Bronchial smooth muscle cell (primary cell): ENCODE results near the gene SMR3A. TPM values are rescaled to one million over a fixed set of nuclear protein-coding genes. Genes with fewer than 3 reads are reported as not detected.

Source experiments
- total RNA-seq: library from RNA; depleted of rRNA; stranded (reverse); fragments of >200 nt; gene quantifications from 2 replicates; pipeline ENCODE4 v1.2.1, GENCODE V29; 2014

SMR3A gene
- total RNA-seq: not detected in 2 replicates

GRCh38 chr4:70360460-70360859 is at the start of gene SMR3A:
TSS of gene SMR3A (plus strand) at chr4:70360760. CDS start at chr4:70362116, 1,356 bp downstream.

DNA sequence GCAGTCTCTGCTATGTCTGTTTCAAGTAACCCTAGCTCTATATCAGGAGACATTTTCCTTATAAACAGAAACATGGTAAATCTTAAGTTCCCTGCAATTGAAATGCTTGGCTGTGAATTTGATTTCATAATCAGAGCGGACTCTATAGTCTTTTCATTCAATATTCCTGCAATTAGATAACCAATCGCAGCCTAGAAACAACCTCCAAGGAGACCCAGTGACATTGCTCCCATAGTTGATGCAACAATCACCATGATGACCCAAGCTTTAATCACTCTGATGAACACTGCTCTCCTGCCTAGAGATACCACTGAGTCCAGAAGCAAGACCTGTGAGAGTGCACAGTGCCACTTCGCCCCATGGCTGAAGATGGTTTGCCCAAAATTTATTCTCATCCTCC is 25.9 kb upstream of the SMR3A start, which contains the start of gene CABS1:
CABS1 (plus strand) TSS at position 301 of the 400 bp plus-strand sequence; CDS start at position 360, 59 bp downstream.

GRCh38 chr4:70382691-70383181 is 22.2 kb downstream of the SMR3A start, which contains the start of gene SMR3B:
TSS of gene SMR3B (plus strand) at chr4:70383131. CDS start at chr4:70384511, 1,380 bp downstream.

DNA sequence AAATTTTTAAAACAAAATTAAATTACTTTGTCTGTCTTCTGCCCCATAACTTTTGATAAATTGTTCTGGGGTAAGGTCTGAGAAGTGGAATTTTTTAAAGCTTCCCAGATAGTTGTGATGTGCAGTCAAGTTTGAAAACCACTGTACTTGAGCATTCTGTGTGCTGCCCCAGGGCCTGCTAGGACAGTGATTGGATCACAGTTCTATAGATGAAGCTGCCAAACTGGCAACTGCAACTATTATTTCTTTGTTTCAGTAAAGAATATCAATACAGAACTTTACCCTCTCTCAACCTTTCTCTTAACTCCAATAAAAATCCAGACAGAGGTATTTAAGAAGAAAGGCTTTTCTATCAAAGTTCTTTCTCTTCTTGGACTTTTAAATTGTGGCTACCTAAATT is 37.0 kb downstream of the SMR3A start, which contains the start of gene OPRPN:
OPRPN (plus strand) TSS at position 361 of the 400 bp plus-strand sequence. CDS start 1,346 bp downstream, outside the sequence.

Other genes with a start within 250 kb of the SMR3A start
- not detected in 2 replicates for gene PRR27, start 206.5 kb upstream of the SMR3A start, total RNA-seq
- not detected in 2 replicates for gene ODAM, start 165.0 kb upstream of the SMR3A start, total RNA-seq
- gene FDCSP, start 134.6 kb upstream of the SMR3A start, total RNA-seq: not detected in 2 replicates
- gene CSN3, start 118.2 kb upstream of the SMR3A start, total RNA-seq: not detected in 2 replicates
- not detected in 2 replicates for gene CABS1, start 25.8 kb upstream of the SMR3A start, total RNA-seq
- not detected in 2 replicates for gene SMR3B, start 22.4 kb downstream of the SMR3A start, total RNA-seq
- not detected in 2 replicates for gene OPRPN, start 37.2 kb downstream of the SMR3A start, total RNA-seq
- gene MUC7, start 111.4 kb downstream of the SMR3A start, total RNA-seq: not detected in 2 replicates
- gene AMTN, start 157.8 kb downstream of the SMR3A start, total RNA-seq: not detected in 2 replicates
- gene AMBN, start 231.5 kb downstream of the SMR3A start, total RNA-seq: not detected in 2 replicates